Endothelial cell of umbilical vein (primary cell): Measurements from ENCODE around the gene MTA2. TPM values are rescaled to one million over a fixed set of nuclear protein-coding genes. Genes with fewer than 3 reads are reported as not detected.
A peak's percentile ranks its signal among the peaks of the same experiment; 100 is the strongest.

ENCODE experiments used
- BruUV-seq: library from RNA; stranded (reverse); fragments of 400-500 nt; replicated peaks from 2 replicates; lab custom pipeline; 2021; lab: Mats Ljungman, UMichigan
- CTCF ChIA-PET: fragments of 300-600, 350-600 bp; sonication (Branson Sonifier 250); formaldehyde crosslinking; loops from one replicate; lab custom pipeline; 2021; ENCODE audit warnings: antibody characterized with exemption, inconsistent platforms; lab: Charles Lee
- POLR2A ChIA-PET: fragments of 300-600, 350-600 bp; sonication (Branson Sonifier 250); formaldehyde crosslinking; loops from one replicate; lab custom pipeline; 2021; ENCODE audit warnings: antibody characterized with exemption, inconsistent platforms; lab: Charles Lee
- DNase-seq: peaks from one replicate; pipeline ENCODE4 v3.0.0-alpha.2; 2011; ENCODE audit warnings: low read depth, low spot score
- FAIRE-seq: peaks from 2 replicates; lab custom pipeline; 2011; peaks lifted over from hg19 to GRCh38; lab: Jason Lieb, UNC
- H2AFZ ChIP-seq: 2 replicates; pipeline ENCODE4 v1.6.0; 2012; ENCODE audit warnings: low read depth, low read length, control low read depth, inconsistent platforms
- H3K27ac ChIP-seq: 2 replicates; pipeline ENCODE4 v1.5.1; 2011; ENCODE audit warnings: low read depth, mild to moderate bottlenecking, control low read depth, low read length, moderate library complexity; ENCODE audit not compliant: insufficient read depth
- H3K27me3 ChIP-seq, 2 experiments: 2 replicates each; pipeline versions ENCODE4 v1.6.0 to v1.6.1; 2011; ENCODE audit warnings: low read length in 2 of 2, mixed read lengths in 1 of 2; ENCODE audit not compliant: control insufficient read depth in 2 of 2, insufficient read depth in 2 of 2
- H3K36me3 ChIP-seq, 2 experiments: 2 replicates in 1 of 2; 3 replicates in 1 of 2; pipeline ENCODE4 v1.5.1; 2011; ENCODE audit warnings: low read length in 2 of 2, mild to moderate bottlenecking in 1 of 2, moderate library complexity in 1 of 2; ENCODE audit not compliant: control insufficient read depth in 2 of 2, insufficient read depth in 2 of 2; ENCODE audit errors: extremely low read depth in 1 of 2
- H3K4me1 ChIP-seq: 3 replicates; pipeline ENCODE4 v1.5.1; 2011; ENCODE audit warnings: mild to moderate bottlenecking, low read length; ENCODE audit not compliant: control insufficient read depth, insufficient read depth; ENCODE audit errors: extremely low read depth
- H3K4me2 ChIP-seq: 2 replicates; pipeline ENCODE4 v1.6.1; 2011; ENCODE audit warnings: low read length, control low read depth, mixed read lengths; ENCODE audit not compliant: insufficient read depth
- H3K4me3 ChIP-seq, 3 experiments: fragments of 200-600 bp in 1 of 3; sonication (generic), shearing (Covaris generic) in 1 of 3; replicated peaks in 1 of 3; 2 replicates each; pipeline ENCODE4 v1.5.1; 2011 to 2016; ENCODE audit warnings: control low read depth in 3 of 3, low read length in 3 of 3, mild to moderate bottlenecking in 2 of 3, inconsistent platforms in 1 of 3, low read depth in 1 of 3, moderate library complexity in 1 of 3; ENCODE audit not compliant: insufficient read depth in 1 of 3
- H3K79me2 ChIP-seq: 2 replicates; pipeline ENCODE4 v1.6.0; 2012; ENCODE audit warnings: low read length, inconsistent platforms; ENCODE audit not compliant: control insufficient read depth, insufficient read depth
- H3K9ac ChIP-seq: replicated peaks from 2 replicates; pipeline ENCODE3; 2011; ENCODE audit warnings: low read length, control low read depth; ENCODE audit not compliant: insufficient read depth; ENCODE audit errors: extremely low read depth
- H3K9me1 ChIP-seq: replicated peaks from 3 replicates; pipeline ENCODE4 v1.6.0; 2011; ENCODE audit warnings: mild to moderate bottlenecking, low read length; ENCODE audit not compliant: control insufficient read depth, insufficient read depth; ENCODE audit errors: extremely low read depth
- H3K9me3 ChIP-seq: replicated peaks from 2 replicates; pipeline ENCODE4 v1.5.1; 2012; ENCODE audit warnings: low read length, inconsistent platforms; ENCODE audit not compliant: control insufficient read depth, insufficient read depth
- H4K20me1 ChIP-seq: replicated peaks from 2 replicates; pipeline ENCODE3; 2011; ENCODE audit warnings: mild to moderate bottlenecking, low read length; ENCODE audit not compliant: control insufficient read depth, insufficient read depth; ENCODE audit errors: extremely low read depth
- CTCF ChIP-seq, 2 donors: IDR thresholded peaks; 1 replicate in 1 of 2; 2 replicates in 1 of 2; pipeline ENCODE4 v1.5.1; 2011; ENCODE audit warnings: low read length in 2 of 2, mild to moderate bottlenecking in 2 of 2, moderate library complexity in 2 of 2, control low read depth in 1 of 2, inconsistent platforms in 1 of 2, low read depth in 1 of 2; ENCODE audit not compliant: insufficient read depth in 1 of 2; ENCODE audit errors: extremely low read depth in 1 of 2
- GATA2 ChIP-seq: IDR thresholded peaks from 2 replicates; pipeline ENCODE4 v1.7.0; 2011; ENCODE audit warnings: low read depth, mild to moderate bottlenecking, moderate library complexity, mixed read lengths, low read length; ENCODE audit not compliant: insufficient read length, insufficient read depth
- JUN ChIP-seq: IDR thresholded peaks from 2 replicates; pipeline ENCODE4 v1.6.1; 2011; ENCODE audit warnings: borderline replicate concordance, low read depth; ENCODE audit not compliant: insufficient read length, insufficient read depth
- dilution Hi-C: fragments of 300-500 bp; cut with MboI; formaldehyde crosslinking; loops from one replicate; pipeline ENCODE4 v1.15.0; 2019; ENCODE audit warnings: low sequenced_read_pairs; ENCODE audit not compliant: extremely low pct_ligation_motif_present
- intact Hi-C: fragments of 100-400 bp; cut with micrococcal nuclease; formaldehyde crosslinking; loops from one replicate; pipeline ENCODE4 v1.10.0; 2022
- polyA plus RNA-seq, 4 experiments: library from polyadenylated mRNA; depleted of rRNA in 3 of 4; stranded (reverse) in 3 of 4; unstranded in 1 of 4; fragments of >200 nt; gene quantifications; 2 replicates each; pipeline versions ENCODE4 v1.2.1 to v1.2.3, GENCODE V29; 2011 to 2012; ENCODE audit warnings: missing spikeins in 1 of 4
- total RNA-seq: library from RNA; stranded (reverse); gene quantifications from 2 replicates; pipeline ENCODE4 v1.2.3, GENCODE V29; 2021
- TF ChIP-seq, protein P1 (sequence below): IDR thresholded peaks from 2 replicates; pipeline ENCODE4 v1.6.1; 2011; ENCODE audit not compliant: insufficient read depth, insufficient read length

MTA2 gene
- total and polyA plus RNA-seq, 2 donors (not counting 3 experiments of a cell fraction or from before 2014, with no cell fraction given) = 40.4 to 166 TPM

DNA sequence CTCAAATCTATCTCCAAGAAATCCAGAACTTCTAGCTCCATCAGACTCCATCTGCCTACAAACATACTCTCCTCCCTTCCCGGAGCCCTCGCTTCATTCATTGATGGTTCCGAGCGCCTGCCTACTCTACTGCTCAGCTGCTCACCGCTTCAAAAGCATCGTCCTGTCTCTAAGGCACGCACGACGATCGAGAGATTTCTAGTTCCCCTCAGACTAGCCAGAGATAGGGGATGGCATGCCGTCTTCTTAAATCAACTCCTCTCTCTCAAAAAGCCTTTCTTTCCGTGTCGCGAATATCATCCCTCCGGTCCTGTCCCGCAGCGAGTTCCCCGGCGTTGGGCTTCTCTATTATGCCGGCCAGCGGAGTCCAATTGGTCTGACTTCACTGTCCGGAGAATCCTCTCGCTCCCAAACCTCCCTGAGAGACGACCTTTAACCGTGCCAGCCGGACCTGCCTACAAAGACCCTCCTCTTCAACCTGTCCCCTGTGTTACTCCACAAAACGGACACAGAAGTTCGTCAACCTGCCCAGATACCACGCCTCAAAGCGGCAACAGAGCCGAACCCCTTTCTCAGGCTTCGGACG lies 28.6 kb downstream of the MTA2 start:
- Histone ChIP-seq H3K4me3 (peak overlapping the region; percentile 51 to 85 (median 70)), H3K4me1 (peaks cover 54% of the 10 kb centered on the region), H3K79me2 (peaks cover 73% of the 10 kb centered on the region), H3K27me3 (no peaks in the 10 kb centered on the region), H3K4me2 (peak overlapping the region; percentile 92), H4K20me1 (no peaks in the 10 kb centered on the region), H3K9me3 (no peaks in the 10 kb centered on the region), H3K27ac (peak overlapping the region; percentile 41), H3K9ac (peak overlapping the region; percentile 95), H3K36me3 (peaks cover 21 to 23% of the 10 kb centered on the region in 2 experiments), H3K9me1 (no peaks in the 10 kb centered on the region), H2AFZ (no peak overlapping the region)
- dilution Hi-C loops = no loop called here
- intact Hi-C loops = loop anchor here (1.0 kb wide), 2 partner anchors 39 to 73 kb away; partner anchors contain the start of genes EML3 and GANAB
- FAIRE-seq (peak; percentile 40), DNase-seq (peak; percentile 41)
- TF ChIP-seq JUN (no peak), CTCF (IDR thresholded peaks at IDR 0.05; ENCODE audit: extremely low read depth in 1 of 2, insufficient read depth in 1 of 2, low read depth in 1 of 2, low read length in 2 of 2) (no peak), GATA2 (no peak)
- TF ChIP-seq, protein P1, sequence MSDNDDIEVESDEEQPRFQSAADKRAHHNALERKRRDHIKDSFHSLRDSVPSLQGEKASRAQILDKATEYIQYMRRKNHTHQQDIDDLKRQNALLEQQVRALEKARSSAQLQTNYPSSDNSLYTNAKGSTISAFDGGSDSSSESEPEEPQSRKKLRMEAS = no peak
- ChIA-PET CTCF (interaction anchor here (0.8 to 4.2 kb wide), 18 partner anchors 10 to 369 kb away, joined by 3 to 26 read pairs (median 4); partner anchors contain the start of genes B3GAT3, EML3, MTA2 and ROM1), POLR2A (interaction anchor here (0.6 to 5.7 kb wide), 13 partner anchors 8 to 268 kb away, joined by 3 to 75 read pairs (median 5); partner anchors contain the start of genes C11orf98, CSKMT, HNRNPUL2 and INTS5)
- BruUV-seq = TSS peak; percentile 12
